Sigmoid colon (tissue), 7 donors: Measurements from ENCODE around the gene HVCN1. TPM values are rescaled to one million over a fixed set of nuclear protein-coding genes. Genes with fewer than 3 reads are reported as not detected.

Experiments used
- DNase-seq: peaks from one replicate; pipeline ENCODE4 v3.0.0-alpha.2; 2019
- H3K27ac ChIP-seq, 4 donors: fragments of 200-600 bp; sonication (generic); one replicate each; pipeline ENCODE4 v1.5.1; 2016 to 2019; ENCODE audit warnings: mild to moderate bottlenecking in 1 of 4
- H3K27me3 ChIP-seq, 3 donors: fragments of 200-600 bp; sonication (generic); one replicate each; pipeline ENCODE4 v1.5.1; 2019; ENCODE audit warnings: mild to moderate bottlenecking in 1 of 3
- H3K36me3 ChIP-seq, 4 donors: fragments of 200-600 bp; sonication (generic); one replicate each; pipeline ENCODE4 v1.5.1; 2016 to 2019
- H3K4me1 ChIP-seq, 4 donors: fragments of 200-600 bp; sonication (generic); one replicate each; pipeline ENCODE4 v1.5.1; 2017 to 2019
- H3K4me3 ChIP-seq, 4 donors: fragments of 200-600 bp; sonication (generic); one replicate each; pipeline ENCODE4 v1.5.1; 2017 to 2019; ENCODE audit warnings: mild to moderate bottlenecking in 2 of 4, moderate library complexity in 1 of 4
- H3K9me3 ChIP-seq, 4 donors: fragments of 200-600 bp in 3 of 4; sonication (generic) in 3 of 4; one replicate each; pipeline versions ENCODE4 v1.5.1 to v1.6.1; 2013 to 2019
- CTCF ChIP-seq, 4 experiments: fragments of 450-650 bp in 3 of 4; fragments of 200-600 bp in 1 of 4; IDR thresholded peaks; one replicate each; pipeline ENCODE4 v1.5.1; 2016 to 2019; ENCODE audit warnings: antibody characterized with exemption in 4 of 4, mild to moderate bottlenecking in 3 of 4, moderate library complexity in 2 of 4
- EP300 ChIP-seq, 4 donors: sonication (generic); formaldehyde crosslinking; IDR thresholded peaks; one replicate each; pipeline ENCODE4 v1.6.1; 2017; ENCODE audit warnings: antibody characterized with exemption in 4 of 4
- POLR2A ChIP-seq, 2 donors: fragments of 450-650 bp; IDR thresholded peaks; one replicate each; pipeline ENCODE4 v1.6.1; 2016; ENCODE audit warnings: antibody characterized with exemption in 2 of 2, mild to moderate bottlenecking in 2 of 2, moderate library complexity in 2 of 2
- POLR2AphosphoS5 ChIP-seq, 4 donors: sonication (generic); formaldehyde crosslinking; IDR thresholded peaks; one replicate each; pipeline ENCODE4 v1.6.1; 2017; ENCODE audit warnings: antibody characterized with exemption in 4 of 4
- WGBS, 2 donors: extraction: QIAGEN DNeasy Blood & Tissue Kit; methylation state at CpG; one replicate each; pipeline ENCODE4 v1.1.7; 2013; 5-methylcytosine and 5-hydroxymethylcytosine counted together
- intact Hi-C: fragments of 100-400 bp; cut with DNase I; formaldehyde crosslinking; loops from one replicate; pipeline ENCODE4 v1.15.1; 2023
- polyA plus RNA-seq, 3 donors: library from polyadenylated mRNA; stranded (reverse); fragments of 200-250 nt; gene quantifications; one replicate each; pipeline ENCODE4 v1.2.3, GENCODE V29; 2013
- total RNA-seq, 4 donors: library from RNA; depleted of rRNA; stranded (reverse); fragments of >200 nt; gene quantifications; one replicate each; pipeline ENCODE4 v1.1.0, GENCODE V29; 2016
- donor health status: healthy with polysubstance abuse.
- donor health status: Bipolar disorder and iron deficiency.
- donor health status: healthy.

The HVCN1 gene
- total and polyA plus RNA-seq, 7 donors, result 1.8 to 26.3 (median 5.7) TPM

- Histone ChIP-seq H3K27me3 (no peaks in the 10 kb centered on the region), H3K36me3 (no peaks in the 10 kb centered on the region), H3K27ac (no peak overlapping the region), H3K4me1 (no peaks in the 10 kb centered on the region), H3K9me3 (peaks cover 0 to 15% (median 7%) of the 10 kb centered on the region in 4 donors), H3K4me3 (no peak overlapping the region)
- 95 to 97% methylated on average over 6 of the region's 6 CpGs for WGBS, 2 donors
- intact Hi-C loops, result no loop called here
- TF ChIP-seq POLR2AphosphoS5 (IDR thresholded peaks at IDR 0.05) (no peak), POLR2A (IDR thresholded peaks at IDR 0.05) (no peak), CTCF (IDR thresholded peaks at IDR 0.05) (no peak), EP300 (IDR thresholded peaks at IDR 0.05) (no peak)
- DNase-seq, result no peak
Measured at GRCh38 chr12:110666892-110667291, 22.0 kb downstream of the HVCN1 start.

GRCh38 chr12:110661337-110661972 lies 27.5 kb downstream of the HVCN1 start:
- TF ChIP-seq CTCF (IDR thresholded peaks at IDR 0.05) (no peak), POLR2A (IDR thresholded peaks at IDR 0.05) (no peak), POLR2AphosphoS5 (IDR thresholded peaks at IDR 0.05) (no peak), EP300 (IDR thresholded peaks at IDR 0.05) (no peak)
- DNase-seq, result peak; percentile 73
- Histone ChIP-seq H3K4me3 (no peak overlapping the region), H3K27ac (no peak overlapping the region), H3K9me3 (peaks cover 0 to 15% (median 7%) of the 10 kb centered on the region in 4 donors), H3K4me1 (no peaks in the 10 kb centered on the region), H3K27me3 (no peaks in the 10 kb centered on the region), H3K36me3 (peaks cover 0 to 3% (median 0%) of the 10 kb centered on the region in 4 donors)
- intact Hi-C loops, result no loop called here
- 46 to 81% methylated on average over 23 of the region's 23 CpGs for WGBS, 2 donors

- no peaks in the 10 kb centered on the region for H3K9me3 ChIP-seq
- 78 to 88% methylated on average over 3 of the region's 3 CpGs for WGBS, 2 donors
- no peak overlapping the region for H3K4me3 ChIP-seq
- intact Hi-C loops, result no loop called here
- DNase-seq, result no peak
- H3K36me3 ChIP-seq, result peaks cover 0 to 12% (median 0%) of the 10 kb centered on the region in 4 donors
- no peaks in the 10 kb centered on the region for H3K27me3 ChIP-seq
- no peak for TF ChIP-seq POLR2A (IDR thresholded peaks at IDR 0.05)
- H3K27ac ChIP-seq, result no peak overlapping the region
- no peaks in the 10 kb centered on the region for H3K4me1 ChIP-seq
Measured at GRCh38 chr12:110658878-110659277, 30.0 kb downstream of the HVCN1 start.

- Histone ChIP-seq H3K36me3 (peaks cover 0 to 12% (median 0%) of the 10 kb centered on the region in 4 donors), H3K4me1 (no peaks in the 10 kb centered on the region), H3K9me3 (no peaks in the 10 kb centered on the region), H3K27ac (no peak overlapping the region), H3K4me3 (no peak overlapping the region), H3K27me3 (no peaks in the 10 kb centered on the region)
- no peak for DNase-seq
- no peak for TF ChIP-seq POLR2AphosphoS5 (IDR thresholded peaks at IDR 0.05)
- no peak for TF ChIP-seq CTCF (IDR thresholded peaks at IDR 0.05)
- TF ChIP-seq POLR2A (IDR thresholded peaks at IDR 0.05), result no peak
- TF ChIP-seq EP300 (IDR thresholded peaks at IDR 0.05), result no peak
- WGBS, 2 donors, result 78 to 84% methylated on average over 9 of the region's 9 CpGs
- intact Hi-C loops, result no loop called here
Measured at GRCh38 chr12:110658242-110658641, 30.7 kb downstream of the HVCN1 start.

GRCh38 chr12:110657747-110658146 lies 31.2 kb downstream of the HVCN1 start:
- H3K4me1 ChIP-seq, result no peaks in the 10 kb centered on the region
- no peak for DNase-seq
- H3K36me3 ChIP-seq, result peaks cover 0 to 12% (median 0%) of the 10 kb centered on the region in 4 donors
- no peak overlapping the region for H3K4me3 ChIP-seq
- no peak overlapping the region for H3K27ac ChIP-seq
- TF ChIP-seq POLR2AphosphoS5 (IDR thresholded peaks at IDR 0.05) (no peak), POLR2A (IDR thresholded peaks at IDR 0.05) (no peak), CTCF (IDR thresholded peaks at IDR 0.05) (no peak), EP300 (IDR thresholded peaks at IDR 0.05) (no peak)
- WGBS, 2 donors, result 90% methylated on average over 9 of the region's 9 CpGs
- H3K9me3 ChIP-seq, result no peaks in the 10 kb centered on the region
- no peaks in the 10 kb centered on the region for H3K27me3 ChIP-seq
- intact Hi-C loops, result no loop called here
